Left colon (tissue), 2 donors: ENCODE results near the gene GBE1. TPM values are rescaled to one million over a fixed set of nuclear protein-coding genes. Genes with fewer than 3 reads are reported as not detected.
"Not testable (repeated sequence)": the region's sequence is repeated elsewhere in the genome, so short reads cannot be mapped to it uniquely, and the experiment has no call there.

Source experiments
- ATAC-seq: fragments of 200-7000 bp; cut with Tn5 transposase; one replicate; pipeline ENCODE4 v1.9.1; 2020; ENCODE audit warnings: mild to moderate bottlenecking, moderate library complexity
- DNase-seq, 2 donors: peaks; one replicate each; pipeline ENCODE4 v3.0.0-alpha.2; 2020
- intact Hi-C, 2 donors: fragments of 100-400 bp; cut with DNase I in 1 of 2; cut with micrococcal nuclease in 1 of 2; formaldehyde crosslinking; loops; one replicate each; pipeline versions ENCODE4 v1.11.2 to v1.14.0; 2022; cut with DNase I, micrococcal nuclease
- total RNA-seq, 2 donors: library from RNA; stranded (reverse); fragmentation: NEBNext Ultra II Directional; extraction: Animal tissue kit (Norgen Biotek cat#: 25700); gene quantifications; one replicate each; pipeline ENCODE4 v1.2.1, GENCODE V29; 2021
- donor health status: DM: no; HTN: no; CAD: no.
- donor health status: DM: yes; HTN: yes; CAD: no.

The GBE1 gene
- total RNA-seq, 2 donors from 2014 or later, result 14.9 to 18.4 TPM

DNA sequence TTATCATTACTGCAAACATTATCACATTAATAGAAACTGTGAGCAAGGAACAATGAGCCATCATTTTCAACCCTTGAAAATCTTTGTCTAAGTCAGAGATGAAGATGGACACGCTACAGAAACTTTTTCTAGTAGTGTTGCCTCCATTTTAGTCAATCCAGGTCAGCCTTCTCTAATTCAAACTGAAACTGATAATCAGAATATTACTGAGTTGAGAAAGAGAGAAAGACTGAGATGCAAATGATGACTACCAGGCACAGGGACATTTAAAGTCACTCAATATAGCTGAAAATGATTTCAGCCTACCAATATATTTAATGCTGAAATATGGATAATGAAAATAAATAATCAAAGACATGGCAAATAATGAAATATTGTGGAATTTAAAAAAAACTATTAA, 261.4 kb downstream of the GBE1 start:
- ATAC-seq, result no peak
- no peak for DNase-seq
- intact Hi-C loops, result no loop called here

DNA sequence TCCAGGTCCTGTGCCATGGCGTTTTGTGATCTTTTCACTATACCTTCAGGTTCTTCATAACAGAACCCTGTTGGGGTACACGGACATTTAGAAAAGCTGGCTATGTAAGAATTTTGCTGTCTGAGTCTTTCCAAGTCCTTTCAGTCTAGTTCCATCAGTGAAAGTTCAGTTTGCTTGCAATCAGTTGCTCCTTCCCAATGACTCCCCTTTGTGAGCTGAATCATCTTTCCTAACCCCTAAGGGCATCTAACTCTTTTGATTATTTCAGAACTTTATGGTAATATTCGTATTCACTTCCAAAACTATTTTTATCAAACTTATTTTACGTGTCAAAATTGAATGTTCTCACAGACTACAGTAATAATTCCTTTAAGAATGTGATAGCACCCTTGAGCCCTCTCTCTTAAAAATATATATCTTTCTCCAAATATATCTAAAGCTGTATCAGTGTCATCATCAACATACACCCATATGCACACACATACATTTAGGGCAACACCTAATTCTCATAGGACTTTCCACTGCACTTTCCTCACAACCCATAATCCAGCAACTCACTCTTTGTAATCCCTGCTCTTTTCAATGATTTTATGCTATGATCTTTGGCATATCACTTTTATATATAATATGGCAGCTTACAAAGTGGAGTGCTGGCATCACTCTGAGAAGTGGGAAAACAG, 263.7 kb downstream of the GBE1 start:
- ATAC-seq, result no peak

DNA sequence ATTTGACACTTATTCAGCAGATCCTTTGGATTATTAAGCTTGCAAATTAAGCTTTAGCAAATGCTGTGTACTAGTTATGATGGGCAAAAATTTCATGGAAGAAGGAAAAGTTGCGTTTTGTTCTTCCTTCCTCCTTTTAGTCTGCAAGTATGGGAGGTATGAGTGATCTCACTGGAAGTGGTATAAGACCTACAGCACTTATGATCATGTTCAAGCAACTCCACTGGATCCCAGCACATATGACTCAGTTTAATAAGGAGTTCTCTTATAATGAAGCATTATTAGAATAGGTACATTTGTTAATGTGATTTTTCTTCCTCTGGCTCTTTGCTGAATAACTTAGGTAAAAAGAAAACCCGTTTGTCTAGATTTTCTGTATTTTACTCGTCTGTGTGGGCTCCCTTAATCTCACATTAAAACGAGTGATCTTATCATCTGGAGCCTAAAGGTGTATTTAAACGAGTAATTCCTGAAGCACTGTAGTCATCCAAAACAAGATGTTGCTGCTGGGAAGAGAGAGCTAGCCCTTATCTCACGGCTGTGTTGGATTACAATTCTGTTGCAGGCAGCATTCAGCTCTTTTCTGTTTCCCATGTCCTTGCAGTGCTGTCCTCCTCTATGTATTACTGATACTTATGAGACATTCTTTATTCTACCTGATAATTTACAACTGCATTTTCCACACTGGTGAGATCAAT, 264.9 kb downstream of the GBE1 start:
- intact Hi-C loops, result no loop called here
- ATAC-seq, result no peak
- no peak for DNase-seq

More for the DNA sequence above, 263.7 kb downstream of the GBE1 start:
- DNase-seq, result no peak
- intact Hi-C loops, result no loop called here

DNA sequence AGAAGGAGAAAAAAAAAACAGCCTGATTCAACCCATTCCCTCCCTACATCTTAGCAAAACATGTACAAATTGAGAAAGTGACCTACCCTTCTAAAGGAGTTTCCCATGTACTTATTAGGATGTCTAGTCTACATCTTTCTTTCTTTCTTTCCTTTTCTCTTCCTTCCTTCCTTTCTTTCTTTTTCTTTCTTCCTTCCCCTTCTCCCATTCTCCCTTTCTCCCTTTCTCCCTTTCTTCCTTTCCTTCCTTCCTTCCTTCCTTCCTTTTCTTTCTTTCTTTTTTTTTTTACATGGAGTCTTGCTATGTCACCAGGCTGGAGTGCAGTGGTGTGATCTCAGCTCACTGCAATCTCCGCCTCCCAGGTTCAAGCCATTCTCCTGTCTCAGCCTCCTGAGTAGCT, 269.0 kb downstream of the GBE1 start:
- DNase-seq, ATAC-seq, intact Hi-C loops: not testable (repeated sequence)

DNA sequence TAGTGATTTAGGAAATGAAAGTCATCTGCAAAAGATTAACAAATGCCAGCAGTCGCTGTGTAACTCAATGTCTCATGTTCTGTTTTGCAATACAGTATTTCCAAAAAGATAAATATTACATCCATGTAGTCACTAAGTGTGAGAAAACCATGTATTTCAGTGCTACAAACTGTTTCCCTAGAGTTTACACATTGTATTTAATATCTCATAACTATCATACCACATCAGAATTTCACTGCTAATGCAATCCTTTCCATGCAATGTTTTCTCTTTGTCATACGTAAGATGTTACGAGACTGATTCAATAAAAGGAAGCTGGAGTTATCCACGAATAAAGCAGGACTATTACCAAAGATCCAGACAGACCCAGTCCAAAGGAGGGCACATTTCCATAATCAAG, 269.4 kb downstream of the GBE1 start:
- ATAC-seq (no peak), DNase-seq (no peak)
- intact Hi-C loops, result no loop called here

DNA sequence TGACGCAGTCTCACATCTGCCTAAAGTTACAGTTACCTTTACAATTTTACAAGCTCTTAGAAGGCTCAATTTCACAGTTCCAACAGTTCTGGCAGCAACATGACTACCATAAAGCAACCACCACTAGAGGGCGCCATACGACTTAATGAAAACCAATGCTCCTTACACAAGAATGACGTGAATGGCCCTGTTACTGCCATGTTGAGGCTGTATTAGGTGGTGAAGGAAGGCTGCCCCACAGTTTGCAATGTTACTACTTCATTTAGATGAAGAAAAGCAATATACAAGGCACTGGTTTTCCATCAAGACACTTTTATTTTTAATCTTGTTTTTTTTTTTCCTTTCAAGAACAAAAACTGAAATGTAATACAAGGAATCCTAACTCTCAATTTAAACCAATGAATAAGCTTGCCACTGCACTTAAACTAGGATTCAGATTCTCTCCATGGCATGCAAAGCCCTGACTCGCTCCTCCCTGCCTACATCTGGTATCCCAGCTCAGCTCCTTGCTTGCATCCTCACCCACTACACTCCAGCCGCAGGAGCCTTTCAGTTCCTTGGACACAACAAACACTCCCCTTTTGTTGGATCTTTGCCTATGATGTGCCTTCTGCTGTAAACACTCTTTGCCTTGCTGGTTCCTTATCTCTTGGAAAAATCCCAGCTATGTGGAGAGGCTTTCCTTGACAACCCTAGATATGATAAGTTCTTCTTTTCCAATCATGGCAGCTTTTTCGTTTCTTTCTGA, 270.7 kb downstream of the GBE1 start:
- intact Hi-C loops, result no loop called here
- peak; percentile 88 for ATAC-seq
- peak; percentile 70 to 91 for DNase-seq

DNA sequence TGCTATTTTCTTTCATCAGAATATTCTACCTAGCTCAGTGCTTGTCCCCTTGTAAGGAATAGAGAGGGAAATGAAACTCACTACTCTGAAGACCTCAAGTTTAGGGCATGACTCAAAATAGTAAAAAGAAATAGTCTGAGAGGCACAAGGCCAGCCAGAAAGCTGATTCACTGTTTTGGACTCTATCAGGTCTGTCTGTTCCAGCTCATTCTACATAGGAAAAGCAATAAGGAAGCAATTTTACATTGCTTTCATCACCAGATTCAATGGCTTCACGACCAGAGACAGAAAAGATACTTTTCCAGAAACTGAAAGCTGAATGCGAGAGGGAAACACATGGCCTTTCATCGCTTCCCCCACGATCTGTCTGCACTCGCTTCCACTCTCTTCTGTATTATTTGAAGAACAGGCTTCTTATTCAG, 276.0 kb downstream of the GBE1 start:
- DNase-seq, result no peak
- intact Hi-C loops, result no loop called here
- ATAC-seq, result peak; percentile 98

DNA sequence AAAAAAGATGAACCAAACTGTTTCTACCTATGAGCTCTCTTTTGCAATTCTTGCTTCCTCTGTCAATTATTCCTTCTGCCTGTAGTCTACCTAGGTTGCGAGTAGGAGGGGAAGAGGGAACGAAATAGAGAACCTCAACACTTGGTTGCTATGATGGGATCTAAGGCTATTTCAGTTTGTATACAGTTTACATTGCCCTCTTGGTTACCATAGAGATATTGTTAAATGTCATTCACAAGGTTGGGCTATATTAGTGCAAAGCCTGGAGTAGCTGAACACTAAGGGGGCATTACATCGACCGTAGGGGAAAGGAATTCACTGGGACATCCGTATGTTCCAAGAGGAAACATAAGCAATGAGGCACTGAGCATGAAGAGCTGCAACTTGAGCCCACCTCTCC, 276.9 kb downstream of the GBE1 start:
- no peak for DNase-seq
- intact Hi-C loops, result no loop called here
- ATAC-seq, result no peak

DNA sequence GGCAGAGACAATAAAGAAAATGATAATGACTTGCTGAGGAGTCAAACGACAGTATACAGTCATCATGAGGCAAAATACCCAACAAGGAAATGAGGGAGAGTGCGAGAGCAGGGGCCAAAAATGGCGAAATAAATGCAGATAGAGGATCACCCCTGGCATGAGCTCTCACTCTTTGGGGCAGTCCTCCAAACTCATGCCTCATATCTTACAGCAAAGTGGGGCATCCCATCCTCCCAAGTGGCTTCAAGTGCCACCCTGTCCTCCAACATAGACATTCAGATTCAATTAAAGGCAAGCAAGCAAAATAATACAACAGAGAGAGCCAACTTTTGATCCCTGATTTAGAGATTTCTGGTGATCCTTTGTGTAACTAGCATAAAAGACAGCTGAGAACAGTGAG, 278.4 kb downstream of the GBE1 start:
- intact Hi-C loops, result no loop called here
- no peak for ATAC-seq

DNA sequence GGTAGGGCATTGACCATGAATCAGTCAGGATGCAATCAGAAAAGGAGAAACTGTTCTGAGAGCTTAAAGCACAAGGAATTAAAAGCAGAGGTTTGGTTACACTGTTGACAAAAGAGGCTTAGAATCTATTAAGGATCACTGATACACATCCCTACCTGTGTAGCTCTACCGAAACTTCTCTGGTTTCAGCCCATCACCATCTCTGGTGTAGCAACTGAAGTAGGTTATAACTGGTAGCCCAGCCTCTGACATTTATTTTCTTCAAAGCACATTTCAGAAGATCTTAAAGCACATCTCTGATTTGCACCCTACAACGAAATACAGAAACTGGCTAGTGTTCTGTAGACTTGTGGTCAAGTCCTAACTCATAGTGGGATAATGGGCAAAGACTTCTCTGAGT, 283.7 kb downstream of the GBE1 start:
- DNase-seq (no peak), ATAC-seq (no peak)
- intact Hi-C loops, result no loop called here

More for the DNA sequence above, 278.4 kb downstream of the GBE1 start:
- DNase-seq, result no peak

DNA sequence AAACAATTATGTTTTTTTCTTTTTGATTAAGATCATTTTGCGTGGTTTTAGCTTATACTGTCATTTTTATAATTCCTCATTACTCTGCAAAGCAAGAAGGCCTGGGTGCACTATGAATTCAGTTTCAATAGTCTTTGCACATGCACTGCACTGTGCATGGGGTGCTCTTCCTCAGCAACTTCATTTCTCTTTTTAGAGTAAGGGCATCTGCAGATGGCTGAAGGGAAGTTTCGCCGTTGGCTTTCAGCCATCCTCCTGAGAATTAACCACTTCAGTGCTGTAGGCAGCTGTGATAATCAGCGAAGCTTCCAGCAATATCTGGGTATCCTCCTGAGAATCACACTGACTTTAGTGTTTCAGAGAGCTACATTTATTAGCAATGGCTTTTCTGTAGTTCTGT, 284.8 kb downstream of the GBE1 start:
- no peak for DNase-seq
- intact Hi-C loops, result no loop called here
- no peak for ATAC-seq

DNA sequence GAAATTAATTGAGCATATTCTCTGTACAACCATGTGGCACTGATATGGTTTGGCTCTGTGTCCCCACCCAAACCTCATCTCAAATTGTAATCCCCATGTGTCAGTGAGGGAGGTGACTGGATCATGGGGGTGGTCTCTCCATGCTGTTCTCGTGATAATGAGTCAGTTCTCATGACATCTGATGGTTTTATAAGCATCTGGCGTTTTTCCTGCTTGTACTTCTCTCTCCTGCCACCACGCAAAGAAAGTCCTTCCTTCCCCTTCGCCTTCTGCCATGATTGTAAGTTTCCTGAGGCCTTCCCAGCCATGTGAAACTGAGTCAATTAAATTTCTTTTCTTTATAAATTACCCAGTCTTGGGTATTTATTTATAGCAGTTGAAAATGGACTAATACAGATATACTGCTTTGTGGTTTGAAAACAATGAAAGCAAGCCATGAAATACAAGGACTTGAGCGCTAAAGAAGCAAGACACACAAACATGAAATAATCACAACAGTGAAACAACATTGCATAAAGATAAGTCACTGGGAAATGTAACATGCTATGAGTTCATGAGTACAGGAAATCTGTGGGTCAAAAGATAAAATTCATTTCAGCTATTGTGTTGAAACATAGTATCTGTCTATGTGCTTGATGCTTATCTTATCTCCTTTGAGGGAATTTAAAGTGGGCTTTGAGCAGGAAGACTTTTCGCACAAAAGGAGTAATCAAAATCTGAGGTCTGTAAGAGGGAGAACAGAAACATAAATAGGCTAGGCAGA, 288.7 kb downstream of the GBE1 start:
- DNase-seq (no peak), ATAC-seq (no peak)
- intact Hi-C loops, result no loop called here

DNA sequence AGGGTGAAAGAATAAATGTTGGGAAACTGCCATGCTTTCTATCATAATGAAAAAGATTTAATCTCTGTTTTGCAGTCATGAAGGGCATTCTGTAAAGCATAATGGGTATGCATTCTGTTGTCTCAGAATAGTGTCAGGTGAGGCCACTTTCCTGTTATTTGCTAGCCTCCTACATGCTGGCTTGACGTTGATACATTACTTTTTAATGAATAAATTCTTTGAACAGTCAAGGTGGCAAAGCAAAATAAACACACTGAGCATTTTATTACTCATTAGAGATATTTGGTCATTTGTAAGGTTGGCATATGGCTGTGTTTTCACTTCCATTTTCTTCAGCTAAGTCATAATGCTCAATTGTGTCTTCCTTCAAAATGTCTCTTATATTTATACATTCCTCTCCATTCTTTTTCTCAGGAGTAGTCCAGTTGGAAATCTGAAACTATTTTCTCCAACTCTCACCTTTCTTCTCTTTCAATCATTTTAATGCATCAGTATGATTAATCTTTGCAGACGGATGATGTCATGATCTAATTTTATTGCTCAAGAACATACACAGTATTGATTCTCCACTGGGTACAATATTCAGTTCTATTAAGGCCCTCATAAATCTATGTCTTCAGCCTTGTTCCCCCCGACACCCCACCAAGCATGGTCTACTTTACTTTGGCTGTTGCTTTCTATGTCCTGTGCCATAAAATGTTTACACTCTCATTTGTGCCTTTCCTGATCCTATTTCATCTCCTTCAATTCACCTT, 290.7 kb downstream of the GBE1 start:
- DNase-seq (no peak), ATAC-seq (no peak)
- intact Hi-C loops, result no loop called here

DNA sequence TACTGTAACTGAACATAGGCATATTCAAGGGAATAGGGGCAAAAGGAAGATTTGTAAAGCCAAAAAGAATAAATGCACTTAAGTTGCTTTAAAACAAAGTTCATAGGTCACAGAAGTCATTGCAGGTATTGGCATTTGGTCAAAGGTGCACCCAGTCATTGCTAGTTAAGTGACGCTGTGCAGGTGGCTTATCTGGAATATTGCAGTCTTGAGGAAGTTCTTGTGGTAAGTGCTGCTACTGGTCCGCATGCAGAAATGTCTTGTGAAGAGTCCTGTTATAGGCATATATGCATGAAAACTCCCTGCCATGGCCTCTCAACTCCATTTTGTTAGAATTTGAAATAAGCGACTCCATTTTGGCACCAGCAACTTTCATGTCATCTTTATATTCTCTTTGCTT, 293.1 kb downstream of the GBE1 start:
- peak; percentile 29 to 58 for DNase-seq
- intact Hi-C loops, result no loop called here
- peak; percentile 99 for ATAC-seq

DNA sequence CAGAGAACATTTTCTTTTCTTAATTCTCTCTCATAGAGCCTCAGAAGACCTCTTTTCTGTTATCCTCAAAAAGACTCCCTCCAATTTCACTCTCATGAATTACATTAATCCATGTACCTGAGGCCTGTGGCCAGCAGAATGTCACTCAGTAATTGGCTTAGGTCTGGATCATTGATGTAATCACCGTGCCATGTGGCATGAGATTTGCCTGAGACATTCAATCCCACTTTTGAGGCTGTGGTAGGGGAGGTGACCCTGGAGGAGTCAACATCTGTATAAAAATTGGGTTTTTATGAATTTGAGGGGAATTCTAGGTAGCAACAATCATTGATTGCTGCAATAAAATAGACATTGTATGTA, 295.3 kb downstream of the GBE1 start:
- DNase-seq (no peak), ATAC-seq (no peak)
- intact Hi-C loops, result no loop called here

DNA sequence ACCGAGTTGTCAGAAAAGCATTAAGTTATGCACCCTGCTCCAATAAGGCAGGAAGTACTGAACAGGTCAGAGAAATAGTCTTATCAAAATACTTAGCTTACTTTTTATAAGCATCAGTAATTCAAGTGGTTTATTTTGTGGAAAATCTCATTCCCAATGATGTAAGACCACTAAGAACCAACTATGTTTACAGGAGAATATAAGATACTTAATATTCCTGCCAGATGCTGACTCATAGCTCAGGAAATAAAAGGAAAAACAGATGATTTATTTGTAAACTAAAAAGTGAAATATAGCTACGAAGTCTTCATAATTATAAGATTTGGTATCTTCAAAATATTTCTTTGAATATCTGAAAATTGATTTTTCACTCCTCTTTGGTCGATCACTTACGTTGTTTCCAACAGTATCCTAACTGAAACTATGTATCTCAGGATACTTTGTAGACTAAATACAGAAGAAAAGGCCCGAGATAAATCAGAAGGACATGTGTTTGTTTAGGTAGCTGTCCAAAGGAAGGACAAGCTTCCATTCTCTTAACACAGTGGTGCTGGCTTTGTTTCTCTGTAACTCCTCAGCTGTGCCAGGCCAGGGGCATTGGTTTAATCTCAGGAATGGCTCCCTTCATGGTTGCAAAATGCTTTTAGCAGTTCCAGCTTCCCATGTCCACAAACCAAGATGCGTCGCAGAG, 295.8 kb downstream of the GBE1 start:
- ATAC-seq, result no peak
- intact Hi-C loops, result no loop called here

DNA sequence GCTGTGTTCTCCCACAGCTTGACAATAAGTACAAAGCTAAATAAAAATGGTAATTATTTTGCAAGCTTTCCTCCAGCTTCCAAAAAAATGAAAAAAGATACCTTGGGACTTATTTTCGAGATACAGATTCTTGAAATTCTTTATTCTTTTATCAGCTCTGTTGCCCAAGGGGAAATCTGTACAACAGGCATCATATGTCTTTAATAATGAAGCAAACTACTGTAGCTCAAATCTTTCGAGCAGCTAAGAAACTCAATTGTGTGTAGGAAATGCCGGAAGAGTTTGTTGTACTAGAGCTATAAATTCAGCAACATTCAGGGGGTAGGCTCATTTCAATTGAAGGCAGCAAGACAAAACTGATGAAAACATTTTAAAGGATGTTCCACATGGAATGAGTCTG, 297.7 kb downstream of the GBE1 start:
- DNase-seq, result no peak
- intact Hi-C loops, result no loop called here
- ATAC-seq, result no peak

More for the DNA sequence above, 295.8 kb downstream of the GBE1 start:
- no peak for DNase-seq

DNA sequence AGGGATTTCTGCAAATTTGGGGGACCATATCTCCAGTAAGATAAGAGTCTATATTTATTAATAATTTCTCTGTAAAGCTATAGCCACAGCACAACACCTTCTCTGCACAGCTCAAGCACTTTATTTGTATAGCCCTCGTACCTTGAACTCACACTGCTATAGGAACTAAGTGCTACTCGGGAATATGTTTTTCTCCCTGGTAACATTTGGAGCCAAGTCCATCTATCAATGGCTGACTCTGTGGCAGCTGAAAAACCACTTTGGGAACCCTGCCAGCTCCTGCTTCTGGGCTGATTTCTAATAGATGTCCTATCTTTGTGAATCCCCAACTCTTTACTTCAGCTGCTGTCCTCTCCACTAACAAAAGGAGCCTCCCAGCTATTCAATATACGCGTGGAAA, 298.5 kb downstream of the GBE1 start:
- intact Hi-C loops, result no loop called here
- peak; percentile 82 for ATAC-seq
- DNase-seq, result peak in 1 of 2 donors; percentile 22
